Caco-2 (cell line): ENCODE measurements around the gene PPP4R2. TPM values are rescaled to one million over a fixed set of nuclear protein-coding genes. Genes with fewer than 3 reads are reported as not detected.

Experiments
- BruUV-seq: library from RNA; stranded (reverse); fragments of 400-500 nt; replicated peaks from 2 replicates; lab custom pipeline; 2021; lab: Mats Ljungman, UMichigan
- CTCF ChIA-PET: fragments of 300-600 bp; sonication (Branson Sonifier 250); formaldehyde crosslinking; loops from one replicate; lab custom pipeline; 2022; ENCODE audit warnings: antibody characterized with exemption; lab: Charles Lee
- POLR2A ChIA-PET: fragments of 300-600 bp; sonication (Branson Sonifier 250); formaldehyde crosslinking; loops from one replicate; lab custom pipeline; 2022; ENCODE audit warnings: antibody characterized with exemption; lab: Charles Lee
- DNase-seq, 2 experiments: peaks; one replicate each; pipeline versions ENCODE4 v3.0.0 to v3.0.0-alpha.2; 2020 to 2022
- H3K27me3 ChIP-seq: replicated peaks from 2 replicates; pipeline ENCODE4 v1.6.0; 2011; ENCODE audit warnings: low read length; ENCODE audit not compliant: control insufficient read depth, insufficient read depth
- H3K36me3 ChIP-seq: 2 replicates; pipeline ENCODE4 v1.5.1; 2011; ENCODE audit warnings: low read length; ENCODE audit not compliant: control insufficient read depth, insufficient read depth
- H3K4me1 ChIP-seq: fragments of 250-450 bp; sonication (Bioruptor Pico); 2 replicates; pipeline ENCODE4 v1.5.1; 2020; ENCODE audit warnings: mild to moderate bottlenecking
- H3K4me3 ChIP-seq: 2 replicates; pipeline ENCODE4 v1.5.1; 2011; ENCODE audit warnings: low read depth, mild to moderate bottlenecking, control low read depth, low read length
- H3K9me3 ChIP-seq: fragments of 250-450 bp; sonication (Bioruptor Pico); 2 replicates; pipeline ENCODE4 v1.5.1; 2020; ENCODE audit warnings: mild to moderate bottlenecking, moderate library complexity
- H3K27ac Mint-ChIP-seq: one replicate; pipeline ENCODE4 v1.8.0; 2022; ENCODE audit warnings: mixed read lengths; ENCODE audit not compliant: unreplicated experiment
- H3K27me3 Mint-ChIP-seq: one replicate; pipeline ENCODE4 v1.8.0; 2022; ENCODE audit warnings: mixed read lengths; ENCODE audit not compliant: insufficient read depth, unreplicated experiment
- H3K36me3 Mint-ChIP-seq: one replicate; pipeline ENCODE4 v1.8.0; 2022; ENCODE audit warnings: mild to moderate bottlenecking, mixed read lengths; ENCODE audit not compliant: insufficient read depth, unreplicated experiment
- H3K4me1 Mint-ChIP-seq: one replicate; pipeline ENCODE4 v1.8.0; 2022; ENCODE audit warnings: low read depth, mixed read lengths; ENCODE audit not compliant: unreplicated experiment
- H3K4me3 Mint-ChIP-seq: one replicate; pipeline ENCODE4 v1.8.0; 2022; ENCODE audit warnings: mild to moderate bottlenecking, moderate library complexity, mixed read lengths; ENCODE audit not compliant: unreplicated experiment
- H3K9me3 Mint-ChIP-seq: one replicate; pipeline ENCODE4 v1.8.0; 2022; ENCODE audit warnings: mixed read lengths; ENCODE audit not compliant: unreplicated experiment
- CTCF ChIP-seq, 2 experiments: fragments of 200-600 bp in 1 of 2; IDR thresholded peaks; 1 replicate in 1 of 2; 2 replicates in 1 of 2; pipeline versions ENCODE4 v1.5.1 to v1.8.0; 2011 to 2022; ENCODE audit warnings: antibody characterized with exemption in 1 of 2, control low read depth in 1 of 2, inconsistent platforms in 1 of 2, low read depth in 1 of 2, low read length in 1 of 2, mild to moderate bottlenecking in 1 of 2, moderate library complexity in 1 of 2; ENCODE audit not compliant: insufficient read depth in 1 of 2, severe bottlenecking in 1 of 2, unreplicated experiment in 1 of 2
- intact Hi-C: fragments of 100-400 bp; cut with micrococcal nuclease; formaldehyde crosslinking; loops from one replicate; pipeline ENCODE4 v1.10.0; 2022; ENCODE audit not compliant: unreplicated experiment
- total RNA-seq: library from RNA; stranded (reverse); gene quantifications from 2 replicates; pipeline ENCODE4 v1.2.3, GENCODE V29; 2022

Gene PPP4R2
- total RNA-seq, 1 experiment from 2014 or later = 91.3 TPM

DNA sequence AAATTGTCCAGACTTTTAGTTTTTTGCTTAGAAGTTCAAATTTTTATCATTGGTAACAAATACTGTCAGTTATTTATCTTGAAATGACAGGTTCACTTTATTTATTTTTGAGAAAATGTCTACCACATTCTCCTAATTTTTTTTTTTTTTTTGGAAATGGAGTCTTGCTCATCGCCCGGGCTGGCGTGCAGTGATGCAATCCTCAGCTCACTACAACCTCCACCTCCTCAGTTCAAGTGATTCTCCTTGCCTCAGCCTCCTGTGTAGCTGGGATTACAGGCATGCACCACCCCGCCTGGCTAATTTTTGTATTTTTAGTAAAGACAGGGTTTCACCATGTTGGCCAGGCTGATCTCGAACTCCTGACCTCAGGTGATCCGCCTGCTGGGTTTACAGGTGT, 48.8 kb downstream of the PPP4R2 start:
- Mint-ChIP-seq H3K9me3 (no peaks in the 10 kb centered on the region), H3K27me3 (no peaks in the 10 kb centered on the region), H3K27ac (no peak overlapping the region), H3K4me1 (peaks cover 12% of the 10 kb centered on the region), H3K36me3 (peaks cover 26% of the 10 kb centered on the region), H3K4me3 (no peak overlapping the region)
- Histone ChIP-seq H3K4me3 (no peak overlapping the region), H3K27me3 (no peaks in the 10 kb centered on the region), H3K4me1 (peaks cover 23% of the 10 kb centered on the region; the same call in 1 of the 2 replicates), H3K9me3 (no peaks in the 10 kb centered on the region), H3K36me3 (no peaks in the 10 kb centered on the region)
- no TSS peak for BruUV-seq
- no peak for DNase-seq
- intact Hi-C loops = no loop called here
- TF ChIP-seq CTCF (IDR thresholded peaks at IDR 0.05; ENCODE audit: insufficient read depth in 1 of 2, low read depth in 1 of 2, low read length in 1 of 2, severe bottlenecking in 1 of 2, unreplicated experiment in 1 of 2) = no peak
- ChIA-PET POLR2A (no interaction called here), CTCF (no interaction called here)

GRCh38 chr3:73046195-73046594, 49.6 kb downstream of the PPP4R2 start:
- H3K9me3 Mint-ChIP-seq = no peaks in the 10 kb centered on the region
- intact Hi-C loops = no loop called here
- H3K27me3 Mint-ChIP-seq = no peaks in the 10 kb centered on the region
- peaks cover 12% of the 10 kb centered on the region for H3K4me1 Mint-ChIP-seq
- Histone ChIP-seq H3K27me3 (no peaks in the 10 kb centered on the region), H3K9me3 (no peaks in the 10 kb centered on the region), H3K36me3 (no peaks in the 10 kb centered on the region), H3K4me3 (no peak overlapping the region), H3K4me1 (peaks cover 24% of the 10 kb centered on the region)
- no peak for DNase-seq
- H3K27ac Mint-ChIP-seq = peak overlapping the region; percentile 56
- POLR2A ChIA-PET = no interaction called here
- peaks cover 34% of the 10 kb centered on the region for H3K36me3 Mint-ChIP-seq
- no peak for TF ChIP-seq CTCF (IDR thresholded peaks at IDR 0.05; ENCODE audit: insufficient read depth in 1 of 2, low read depth in 1 of 2, low read length in 1 of 2, severe bottlenecking in 1 of 2, unreplicated experiment in 1 of 2)
- CTCF ChIA-PET = no interaction called here
- no TSS peak for BruUV-seq
- H3K4me3 Mint-ChIP-seq = no peak overlapping the region

DNA sequence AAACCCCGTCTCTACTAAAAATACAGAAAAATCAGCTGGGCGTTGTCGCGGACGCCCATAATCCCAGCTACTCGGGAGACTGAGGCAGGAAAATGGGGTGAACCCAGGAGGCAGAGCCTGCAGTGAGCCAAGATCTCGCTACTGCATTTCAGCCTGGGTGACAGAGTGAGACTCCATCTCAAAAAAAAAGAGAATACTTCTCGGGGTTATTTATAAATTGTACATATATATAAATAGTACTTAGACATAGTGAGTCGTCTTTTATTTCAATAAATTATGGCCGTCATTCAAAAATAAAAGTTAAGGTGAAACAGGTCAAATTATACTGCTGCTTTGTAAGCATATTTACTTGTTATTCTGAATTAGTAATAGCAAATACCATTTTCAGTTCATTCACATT, 52.7 kb downstream of the PPP4R2 start:
- ChIA-PET CTCF (no interaction called here), POLR2A (no interaction called here)
- no peaks in the 10 kb centered on the region for H3K27me3 ChIP-seq
- no peaks in the 10 kb centered on the region for H3K36me3 ChIP-seq
- BruUV-seq = no TSS peak
- TF ChIP-seq CTCF (IDR thresholded peaks at IDR 0.05; ENCODE audit: insufficient read depth in 1 of 2, low read depth in 1 of 2, low read length in 1 of 2, severe bottlenecking in 1 of 2, unreplicated experiment in 1 of 2) = no peak
- Mint-ChIP-seq H3K27ac (no peak overlapping the region), H3K27me3 (no peaks in the 10 kb centered on the region), H3K9me3 (no peaks in the 10 kb centered on the region), H3K36me3 (peaks cover 42% of the 10 kb centered on the region), H3K4me3 (no peak overlapping the region), H3K4me1 (peaks cover 15% of the 10 kb centered on the region)
- H3K9me3 ChIP-seq = no peaks in the 10 kb centered on the region
- intact Hi-C loops = no loop called here
- peaks cover 36% of the 10 kb centered on the region for H3K4me1 ChIP-seq
- DNase-seq = no peak
- H3K4me3 ChIP-seq = no peak overlapping the region
